ENCODE measurements around the gene GIN1.

DNA sequence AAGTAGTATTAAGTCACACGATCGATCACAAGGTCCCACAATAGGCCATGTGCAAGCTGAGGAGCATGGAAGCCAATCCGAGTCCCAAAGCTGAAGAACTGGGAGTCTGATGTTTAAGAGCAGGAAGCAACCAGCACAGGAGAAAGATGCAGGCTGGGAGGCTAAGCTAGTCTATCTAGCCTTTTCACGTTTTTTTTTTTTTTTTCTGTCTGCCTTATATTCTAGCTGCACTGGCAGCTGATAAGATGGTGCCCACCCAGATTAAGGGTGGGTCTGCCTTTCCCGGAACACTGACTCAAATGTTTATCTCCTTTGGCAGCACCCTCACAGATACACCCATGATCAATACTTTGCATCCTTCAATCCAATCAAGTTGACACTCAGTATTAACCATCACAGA, 6.6 kb upstream of the GIN1 start:
- TF ChIP-seq, protein P1, sequence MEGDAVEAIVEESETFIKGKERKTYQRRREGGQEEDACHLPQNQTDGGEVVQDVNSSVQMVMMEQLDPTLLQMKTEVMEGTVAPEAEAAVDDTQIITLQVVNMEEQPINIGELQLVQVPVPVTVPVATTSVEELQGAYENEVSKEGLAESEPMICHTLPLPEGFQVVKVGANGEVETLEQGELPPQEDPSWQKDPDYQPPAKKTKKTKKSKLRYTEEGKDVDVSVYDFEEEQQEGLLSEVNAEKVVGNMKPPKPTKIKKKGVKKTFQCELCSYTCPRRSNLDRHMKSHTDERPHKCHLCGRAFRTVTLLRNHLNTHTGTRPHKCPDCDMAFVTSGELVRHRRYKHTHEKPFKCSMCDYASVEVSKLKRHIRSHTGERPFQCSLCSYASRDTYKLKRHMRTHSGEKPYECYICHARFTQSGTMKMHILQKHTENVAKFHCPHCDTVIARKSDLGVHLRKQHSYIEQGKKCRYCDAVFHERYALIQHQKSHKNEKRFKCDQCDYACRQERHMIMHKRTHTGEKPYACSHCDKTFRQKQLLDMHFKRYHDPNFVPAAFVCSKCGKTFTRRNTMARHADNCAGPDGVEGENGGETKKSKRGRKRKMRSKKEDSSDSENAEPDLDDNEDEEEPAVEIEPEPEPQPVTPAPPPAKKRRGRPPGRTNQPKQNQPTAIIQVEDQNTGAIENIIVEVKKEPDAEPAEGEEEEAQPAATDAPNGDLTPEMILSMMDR (IDR thresholded peaks at IDR 0.05 in 2 of 3, conservative IDR thresholded peaks at IDR 0.05 in 1 of 3; ENCODE audit: control insufficient read depth in 2 of 3, extremely low read depth in 1 of 3, insufficient read depth in 1 of 3, low read depth in 3 of 3, low read length in 3 of 3), result no peak
- TF ChIP-seq POLR2A (IDR thresholded peaks at IDR 0.05; ENCODE audit: low read depth, low read length) (no peak), MTA3 (IDR thresholded peaks at IDR 0.05; ENCODE audit: borderline replicate concordance, low read length) (no peak), ESRRA (IDR thresholded peaks at IDR 0.05; ENCODE audit: low read length) (no peak), SMC3 (IDR thresholded peaks at IDR 0.05; ENCODE audit: borderline replicate concordance, low read length) (no peak), HDGF (IDR thresholded peaks at IDR 0.05) (no peak), HDAC6 (IDR thresholded peaks at IDR 0.05; ENCODE audit: unreplicated experiment) (no peak)
- TF ChIP-seq, protein P2, sequence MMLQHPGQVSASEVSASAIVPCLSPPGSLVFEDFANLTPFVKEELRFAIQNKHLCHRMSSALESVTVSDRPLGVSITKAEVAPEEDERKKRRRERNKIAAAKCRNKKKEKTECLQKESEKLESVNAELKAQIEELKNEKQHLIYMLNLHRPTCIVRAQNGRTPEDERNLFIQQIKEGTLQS (IDR thresholded peaks at IDR 0.05; ENCODE audit: borderline replicate concordance, extremely low read depth, low read depth, low read length), result no peak
- TF ChIP-seq, protein P3, sequence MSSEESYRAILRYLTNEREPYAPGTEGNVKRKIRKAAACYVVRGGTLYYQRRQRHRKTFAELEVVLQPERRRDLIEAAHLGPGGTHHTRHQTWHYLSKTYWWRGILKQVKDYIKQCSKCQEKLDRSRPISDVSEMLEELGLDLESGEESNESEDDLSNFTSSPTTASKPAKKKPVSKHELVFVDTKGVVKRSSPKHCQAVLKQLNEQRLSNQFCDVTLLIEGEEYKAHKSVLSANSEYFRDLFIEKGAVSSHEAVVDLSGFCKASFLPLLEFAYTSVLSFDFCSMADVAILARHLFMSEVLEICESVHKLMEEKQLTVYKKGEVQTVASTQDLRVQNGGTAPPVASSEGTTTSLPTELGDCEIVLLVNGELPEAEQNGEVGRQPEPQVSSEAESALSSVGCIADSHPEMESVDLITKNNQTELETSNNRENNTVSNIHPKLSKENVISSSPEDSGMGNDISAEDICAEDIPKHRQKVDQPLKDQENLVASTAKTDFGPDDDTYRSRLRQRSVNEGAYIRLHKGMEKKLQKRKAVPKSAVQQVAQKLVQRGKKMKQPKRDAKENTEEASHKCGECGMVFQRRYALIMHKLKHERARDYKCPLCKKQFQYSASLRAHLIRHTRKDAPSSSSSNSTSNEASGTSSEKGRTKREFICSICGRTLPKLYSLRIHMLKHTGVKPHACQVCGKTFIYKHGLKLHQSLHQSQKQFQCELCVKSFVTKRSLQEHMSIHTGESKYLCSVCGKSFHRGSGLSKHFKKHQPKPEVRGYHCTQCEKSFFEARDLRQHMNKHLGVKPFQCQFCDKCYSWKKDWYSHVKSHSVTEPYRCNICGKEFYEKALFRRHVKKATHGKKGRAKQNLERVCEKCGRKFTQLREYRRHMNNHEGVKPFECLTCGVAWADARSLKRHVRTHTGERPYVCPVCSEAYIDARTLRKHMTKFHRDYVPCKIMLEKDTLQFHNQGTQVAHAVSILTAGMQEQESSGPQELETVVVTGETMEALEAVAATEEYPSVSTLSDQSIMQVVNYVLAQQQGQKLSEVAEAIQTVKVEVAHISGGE (CRISPR knock-in tag; IDR thresholded peaks at IDR 0.05), result no peak
